ENCODE measurements around the gene RPTOR. TPM values are rescaled to one million over a fixed set of nuclear protein-coding genes. Genes with fewer than 3 reads are reported as not detected.

The RPTOR gene
- total RNA-seq, 2 experiments from 2014 or later = 48.1 to 87.8 TPM

DNA sequence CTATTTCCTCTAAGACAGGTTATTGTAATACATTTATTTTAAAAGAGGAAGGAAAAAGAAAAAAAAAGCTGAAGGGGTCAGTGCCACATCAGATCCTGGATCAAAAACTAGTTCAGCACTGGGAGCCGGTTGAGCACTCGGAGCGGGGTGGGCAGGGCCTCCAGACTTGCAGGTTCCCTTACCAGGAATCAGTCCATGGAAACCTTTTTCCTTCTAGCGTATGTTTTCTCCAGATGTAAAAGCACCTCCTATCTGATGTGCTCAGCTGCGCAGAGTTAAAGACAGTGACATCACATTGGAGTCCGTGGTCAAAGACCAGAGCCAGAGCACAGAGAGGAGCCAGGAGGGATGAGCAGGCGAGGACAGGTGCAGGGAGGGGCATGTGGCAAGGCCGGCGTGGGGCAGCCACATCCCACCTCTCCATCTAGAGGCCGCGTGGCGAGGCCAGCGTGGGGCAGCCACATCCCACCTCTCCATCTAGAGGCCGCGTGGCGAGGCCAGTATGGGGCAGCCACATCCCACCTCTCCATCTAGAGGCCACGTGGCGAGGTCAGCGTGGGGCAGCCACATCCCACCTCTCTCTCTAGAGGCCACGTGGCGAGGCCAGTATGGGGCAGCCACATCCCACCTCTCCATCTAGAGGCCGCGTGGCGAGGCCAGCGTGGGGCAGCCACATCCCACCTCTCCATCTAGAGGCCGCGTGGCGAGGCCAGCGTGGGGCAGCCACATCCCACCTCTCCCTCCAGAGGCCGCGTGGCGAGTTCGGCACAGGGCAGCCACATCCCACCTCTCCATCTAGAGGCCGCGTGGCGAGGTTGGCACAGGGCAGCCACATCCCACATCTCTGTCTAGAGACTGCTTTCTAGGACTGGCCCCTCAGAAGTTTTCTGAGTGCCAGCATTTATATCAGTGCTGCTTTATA lies 280.2 kb downstream of the RPTOR start:
- intact Hi-C loops (cut with micrococcal nuclease; ENCODE audit: unreplicated experiment) = no loop called here
- Histone ChIP-seq H3K36me3 (ENCODE audit: insufficient read depth, low read length) (peaks cover 37% of the 10 kb centered on the region), H2AFZ (ENCODE audit: low read length) (no peak overlapping the region), H3K4me3 (ENCODE audit: low read depth, low read length, poor library complexity, severe bottlenecking) (no peak overlapping the region), H4K20me1 (ENCODE audit: insufficient read depth, low read length) (no peaks in the 10 kb centered on the region), H3K4me2 (ENCODE audit: low read length) (no peak overlapping the region), H3K9me3 (ENCODE audit: low read length) (no peaks in the 10 kb centered on the region), H3K4me1 (ENCODE audit: insufficient read depth, low read length, poor library complexity, severe bottlenecking) (peaks cover 9% of the 10 kb centered on the region), H3K9me2 (ENCODE audit: insufficient read depth, low read length) (no peaks in the 10 kb centered on the region), H3K79me2 (ENCODE audit: insufficient read depth, low read depth, low read length) (no peaks in the 10 kb centered on the region), H3K27ac (ENCODE audit: low read depth, low read length, poor library complexity, severe bottlenecking) (no peak overlapping the region)
- no peak for TF ChIP-seq EZH2phosphoT487 (IDR thresholded peaks at IDR 0.05; ENCODE audit: borderline replicate concordance, low read depth, low read length)
- TF ChIP-seq CTCF (conservative IDR thresholded peaks at IDR 0.05; ENCODE audit: low read length) = no peak
- POLR2A ChIA-PET = no interaction called here
- BruUV-seq (replicated peaks) = no TSS peak
- no peak for DNase-seq (ENCODE audit: low spot score)
- CTCF ChIA-PET (ENCODE audit: unreplicated experiment) = no interaction called here

DNA sequence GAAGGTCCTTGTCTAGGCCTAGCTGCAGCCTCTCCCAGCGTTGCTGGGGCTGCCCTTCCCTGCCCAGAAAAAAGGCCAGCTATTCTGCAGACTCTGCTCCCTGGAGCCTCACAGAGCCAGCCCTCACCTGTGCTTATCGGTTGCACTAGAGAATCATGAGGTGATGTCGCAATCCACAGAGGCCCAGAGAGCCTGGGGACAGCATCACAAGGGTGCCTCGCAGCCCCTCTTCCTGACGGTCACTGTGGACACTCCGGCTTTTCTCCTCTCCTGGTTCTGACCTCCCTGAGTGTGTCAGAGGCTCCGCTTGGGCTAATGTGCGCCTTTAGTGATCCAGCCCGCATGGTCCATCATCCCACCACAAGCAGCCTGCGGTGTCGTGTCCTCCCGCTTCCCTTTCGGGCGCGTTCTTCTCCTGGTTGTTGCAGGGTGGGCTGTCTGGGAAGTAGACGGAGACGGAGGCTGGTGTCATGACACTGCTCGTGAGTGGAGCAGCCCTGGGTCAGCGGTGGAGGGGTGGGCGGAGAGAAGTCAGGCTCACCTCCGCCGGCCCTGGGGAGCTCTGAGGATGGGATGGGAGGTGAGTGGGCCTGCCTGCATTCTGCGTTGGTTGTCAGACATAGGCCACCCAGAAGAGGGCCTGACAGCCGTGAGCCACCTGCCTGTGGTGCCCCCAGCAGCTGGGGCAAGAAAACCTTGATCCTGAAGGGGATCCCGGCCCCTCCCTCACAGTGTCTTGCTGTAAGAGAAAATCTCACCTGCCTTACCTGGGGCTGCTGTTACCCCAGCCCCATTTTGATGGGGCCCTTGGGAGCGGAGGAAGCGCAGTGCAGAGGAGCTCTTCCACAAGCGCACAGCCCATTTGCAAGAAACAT lies 281.1 kb downstream of the RPTOR start:
- Histone ChIP-seq H3K4me2 (ENCODE audit: low read length) (no peak overlapping the region), H3K9me3 (ENCODE audit: low read length) (no peaks in the 10 kb centered on the region), H3K9me2 (ENCODE audit: insufficient read depth, low read length) (no peaks in the 10 kb centered on the region), H3K4me3 (ENCODE audit: low read depth, low read length, poor library complexity, severe bottlenecking) (no peak overlapping the region), H3K79me2 (ENCODE audit: insufficient read depth, low read depth, low read length) (no peaks in the 10 kb centered on the region), H4K20me1 (ENCODE audit: insufficient read depth, low read length) (no peaks in the 10 kb centered on the region), H3K36me3 (ENCODE audit: insufficient read depth, low read length) (peaks cover 37% of the 10 kb centered on the region), H2AFZ (ENCODE audit: low read length) (no peak overlapping the region), H3K4me1 (ENCODE audit: insufficient read depth, low read length, poor library complexity, severe bottlenecking) (peaks cover 9% of the 10 kb centered on the region), H3K27ac (ENCODE audit: low read depth, low read length, poor library complexity, severe bottlenecking) (no peak overlapping the region)
- BruUV-seq (replicated peaks) = no TSS peak
- DNase-seq (ENCODE audit: low spot score) = no peak
- ChIA-PET CTCF (ENCODE audit: unreplicated experiment) (no interaction called here), POLR2A (no interaction called here)
- no peak for TF ChIP-seq EZH2phosphoT487 (IDR thresholded peaks at IDR 0.05; ENCODE audit: borderline replicate concordance, low read depth, low read length)
- TF ChIP-seq CTCF (conservative IDR thresholded peaks at IDR 0.05; ENCODE audit: low read length) = no peak
- intact Hi-C loops (cut with micrococcal nuclease; ENCODE audit: unreplicated experiment) = no loop called here

All from OCI-LY7 (cell line).